ENCODE results near the gene TTF2.

TTF2 gene

GRCh38 chr1:117046781-117047180, 13.3 kb upstream of the TTF2 start:
- no peak for DNase-seq (ENCODE audit: low read depth)

- DNase-seq (ENCODE audit: low read depth): no peak
Measured at GRCh38 chr1:117047271-117047670, 12.9 kb upstream of the TTF2 start.

- no peak for DNase-seq (ENCODE audit: low read depth)
Measured at GRCh38 chr1:117049857-117050256, 10.3 kb upstream of the TTF2 start.

- no peak for DNase-seq (ENCODE audit: low read depth)
Measured at GRCh38 chr1:117051224-117052064, 8.7 kb upstream of the TTF2 start.

- DNase-seq (ENCODE audit: low read depth): no peak
Measured at GRCh38 chr1:117054068-117054467, 6.1 kb upstream of the TTF2 start.

- DNase-seq (ENCODE audit: low read depth): no peak
Measured at GRCh38 chr1:117058810-117059209, 1.3 kb upstream of the TTF2 start.

- no peak for DNase-seq (ENCODE audit: low read depth)
Measured at GRCh38 chr1:117059334-117059677, 820 bp upstream of the TTF2 start.

GRCh38 chr1:117060441-117061317, 553 bp downstream of the TTF2 start:
- DNase-seq (ENCODE audit: low read depth): no peak

- no peak for DNase-seq (ENCODE audit: low read depth)
Measured at GRCh38 chr1:117061986-117062415, 1.9 kb downstream of the TTF2 start.

GRCh38 chr1:117066367-117066766, 6.2 kb downstream of the TTF2 start:
- DNase-seq (ENCODE audit: low read depth): no peak

GRCh38 chr1:117067533-117068370, 7.6 kb downstream of the TTF2 start:
- no peak for DNase-seq (ENCODE audit: low read depth)

- no peak for DNase-seq (ENCODE audit: low read depth)
Measured at GRCh38 chr1:117068580-117068979, 8.5 kb downstream of the TTF2 start.

GRCh38 chr1:117069220-117069844, 9.2 kb downstream of the TTF2 start:
- DNase-seq (ENCODE audit: low read depth): no peak

- no peak for DNase-seq (ENCODE audit: low read depth)
Measured at GRCh38 chr1:117070124-117070523, 10.0 kb downstream of the TTF2 start.

GRCh38 chr1:117076648-117077047, 16.5 kb downstream of the TTF2 start:
- no peak for DNase-seq (ENCODE audit: low read depth)

GRCh38 chr1:117077267-117077666, 17.1 kb downstream of the TTF2 start:
- DNase-seq (ENCODE audit: low read depth): peak; percentile 42

- no peak for DNase-seq (ENCODE audit: low read depth)
Measured at GRCh38 chr1:117079737-117080136, 19.6 kb downstream of the TTF2 start.

- DNase-seq (ENCODE audit: low read depth): no peak
Measured at GRCh38 chr1:117084231-117084630, 24.1 kb downstream of the TTF2 start.

- DNase-seq (ENCODE audit: low read depth): no peak
Measured at GRCh38 chr1:117087686-117088085, 27.6 kb downstream of the TTF2 start.

GRCh38 chr1:117089996-117090395, 29.9 kb downstream of the TTF2 start:
- no peak for DNase-seq (ENCODE audit: low read depth)

- no peak for DNase-seq (ENCODE audit: low read depth)
Measured at GRCh38 chr1:117092594-117092993, 32.5 kb downstream of the TTF2 start.

GRCh38 chr1:117093091-117093534, 33.0 kb downstream of the TTF2 start:
- DNase-seq (ENCODE audit: low read depth): no peak
